NOMO-1 treated with dmso at 0.1 percent for 144 hours (cell line): ENCODE measurements around the gene OR8J1.
"Not testable (repeated sequence)": the region's sequence is repeated elsewhere in the genome, so short reads cannot be mapped to it uniquely, and the experiment has no call there.

ENCODE experiments used
- DNase-seq: peaks from one replicate; lab custom pipeline; 2025; ENCODE audit not compliant: unreplicated experiment; lab: John Stamatoyannopoulos, UW

The OR8J1 gene, protein sequence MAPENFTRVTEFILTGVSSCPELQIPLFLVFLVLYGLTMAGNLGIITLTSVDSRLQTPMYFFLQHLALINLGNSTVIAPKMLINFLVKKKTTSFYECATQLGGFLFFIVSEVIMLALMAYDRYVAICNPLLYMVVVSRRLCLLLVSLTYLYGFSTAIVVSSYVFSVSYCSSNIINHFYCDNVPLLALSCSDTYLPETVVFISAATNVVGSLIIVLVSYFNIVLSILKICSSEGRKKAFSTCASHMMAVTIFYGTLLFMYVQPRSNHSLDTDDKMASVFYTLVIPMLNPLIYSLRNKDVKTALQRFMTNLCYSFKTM

DNA sequence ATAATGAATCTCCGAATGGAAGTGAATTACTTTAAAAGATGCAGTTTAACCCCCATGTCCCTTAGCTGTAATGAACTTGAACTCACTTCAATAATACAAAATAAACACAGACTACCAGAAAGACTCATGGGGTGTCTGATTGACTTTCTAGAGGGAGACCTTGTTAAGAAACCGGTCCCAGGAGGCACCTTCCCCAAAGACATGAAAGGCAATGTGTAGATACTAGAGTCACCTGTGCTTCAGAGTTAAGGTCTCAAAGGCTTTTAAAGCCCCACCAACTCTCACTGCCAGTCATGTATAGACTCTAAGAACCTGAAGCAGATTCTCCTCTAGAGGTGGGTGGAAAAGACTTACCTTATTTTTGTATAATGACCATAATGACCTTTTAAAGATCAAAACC, at the start of gene OR8J1:
Gene OR8J1, plus strand, starts transcription at position 301 of the 400 bp plus-strand sequence. CDS start 5,956 bp downstream, outside the sequence.
- DNase-seq, result no peak

DNA sequence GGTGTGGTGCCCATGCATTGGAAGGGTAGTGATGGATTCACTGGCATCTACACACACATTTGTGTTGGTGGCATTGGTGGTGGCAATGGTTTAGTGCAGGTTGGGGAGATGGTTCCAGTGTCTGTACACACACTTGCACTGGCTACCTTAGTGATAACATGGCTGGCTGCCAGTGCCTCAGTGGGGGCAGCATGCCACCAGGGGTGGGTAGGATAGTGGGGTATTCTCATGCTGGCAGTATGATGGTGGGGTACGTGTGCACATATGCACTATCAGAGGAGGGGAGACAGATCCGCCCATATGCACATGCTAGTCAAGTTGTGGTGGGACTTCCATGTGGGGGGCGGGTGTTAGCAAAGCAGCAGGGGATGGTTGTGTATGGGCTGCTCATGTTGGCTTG, 46.3 kb upstream of the OR8J1 start:
- DNase-seq, result no peak

DNA sequence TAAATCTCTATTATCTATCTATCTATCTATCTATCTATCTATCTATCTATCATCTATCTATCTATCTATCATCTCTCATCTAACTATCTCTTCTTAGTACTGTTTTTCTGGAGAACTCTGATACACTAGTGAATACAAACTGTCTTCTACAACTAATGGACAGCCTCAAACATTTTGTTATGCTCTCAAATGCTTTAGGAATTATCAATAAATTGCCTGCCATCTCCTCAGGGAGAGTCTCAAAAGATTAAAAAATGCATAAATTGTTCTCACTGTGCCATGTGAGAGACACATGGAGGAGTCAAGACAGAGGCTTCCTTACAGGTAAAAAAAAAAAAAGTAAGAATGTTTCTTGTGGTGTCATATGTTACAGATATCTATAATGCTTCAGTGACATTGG, 39.2 kb upstream of the OR8J1 start, which contains the start of gene OR8K3:
Gene OR8K3, plus strand, starts transcription at position 301 of the 400 bp plus-strand sequence. CDS start 3,163 bp downstream, outside the sequence.
- DNase-seq, result no peak

DNA sequence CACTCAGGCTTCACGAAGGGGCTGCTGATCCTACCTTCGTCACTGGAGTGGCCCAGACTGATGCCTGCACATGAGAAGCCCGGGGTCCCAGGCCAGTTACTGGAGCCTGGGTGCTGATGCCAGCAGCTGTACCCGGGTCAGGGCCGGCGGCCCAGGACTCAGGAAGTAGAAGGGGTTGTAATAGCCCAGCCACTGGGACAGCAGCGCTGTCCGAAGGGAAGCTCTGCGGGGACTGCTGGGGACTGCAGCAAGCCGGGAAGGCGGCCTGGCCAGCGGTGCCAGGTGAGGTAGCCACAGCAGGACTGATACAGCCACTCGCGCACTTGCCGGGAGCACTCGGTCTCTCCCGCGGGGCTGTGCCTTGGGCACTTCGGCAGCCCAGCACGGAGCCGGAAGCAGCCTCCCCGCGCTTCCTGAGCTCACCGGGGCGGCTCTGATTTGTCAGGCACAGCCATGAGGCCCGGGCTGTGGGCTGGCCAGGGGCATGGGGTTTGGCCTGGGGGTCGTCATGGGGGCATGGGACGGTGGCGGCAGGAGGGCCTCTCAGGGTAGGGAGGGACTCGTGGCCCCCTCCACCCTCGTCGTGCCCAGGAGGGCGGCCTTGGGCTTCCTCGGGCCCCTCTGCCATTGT, 22.1 kb upstream of the OR8J1 start:
- DNase-seq, result no peak

DNA sequence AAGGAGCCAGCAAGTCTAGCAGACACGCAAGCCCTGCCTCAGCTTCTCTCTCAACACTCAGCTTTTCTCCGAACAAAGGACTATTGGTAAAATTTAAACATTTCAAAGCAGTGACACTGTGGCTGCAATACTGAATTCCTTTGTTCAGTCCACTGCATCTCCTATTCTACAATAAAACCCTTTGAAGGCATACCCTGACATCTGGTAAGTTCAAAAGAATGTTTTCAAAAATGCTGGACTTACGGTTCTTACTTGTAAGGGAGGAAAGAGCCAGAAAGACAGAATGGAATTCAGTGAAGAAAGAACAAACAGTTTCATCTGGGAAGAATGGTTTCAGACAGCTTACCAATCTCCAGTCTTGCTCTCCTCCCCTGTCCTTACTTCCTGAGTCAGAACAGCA, 20.9 kb upstream of the OR8J1 start:
- DNase-seq, result no peak

DNA sequence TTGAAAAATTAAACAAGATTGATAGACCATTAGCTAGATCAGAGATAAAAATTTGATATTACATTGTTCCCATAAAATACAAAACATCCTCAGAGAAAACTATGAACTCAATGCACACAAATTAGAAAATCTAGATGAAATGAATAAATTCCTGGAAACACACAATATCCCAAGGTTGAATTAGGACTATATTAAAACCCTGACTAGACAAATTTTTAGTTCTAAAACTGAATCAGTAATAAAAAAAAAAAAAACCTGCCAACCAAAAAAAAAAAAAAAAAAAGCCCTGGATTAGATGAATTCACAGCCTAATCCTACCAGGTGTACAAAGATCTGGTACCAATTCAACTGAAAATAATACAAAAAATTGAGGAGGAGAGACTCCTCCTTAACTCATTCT, 13.8 kb upstream of the OR8J1 start:
- no peak for DNase-seq

DNA sequence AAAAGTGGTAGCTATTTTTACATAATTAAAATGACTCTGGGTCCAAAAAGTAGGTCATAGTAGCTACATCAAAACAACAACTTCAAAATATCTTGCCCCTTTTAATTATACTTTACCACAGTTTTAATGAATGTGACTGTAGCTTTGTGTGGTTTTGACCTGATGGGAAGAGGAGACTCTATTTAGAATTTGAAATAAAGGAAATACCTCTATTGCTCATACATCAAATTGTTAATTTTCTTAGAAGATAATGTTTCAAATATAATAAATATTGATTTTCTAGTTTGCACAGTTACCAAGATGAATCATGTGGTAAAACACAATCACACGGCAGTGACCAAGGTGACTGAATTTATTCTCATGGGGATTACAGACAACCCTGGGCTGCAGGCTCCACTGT, 8.4 kb upstream of the OR8J1 start, which contains the start of gene OR8K1:
Gene OR8K1, plus strand, starts transcription at position 301 of the 400 bp plus-strand sequence. Its CDS starts 0 bp downstream, at position 301.
- no peak for DNase-seq

DNA sequence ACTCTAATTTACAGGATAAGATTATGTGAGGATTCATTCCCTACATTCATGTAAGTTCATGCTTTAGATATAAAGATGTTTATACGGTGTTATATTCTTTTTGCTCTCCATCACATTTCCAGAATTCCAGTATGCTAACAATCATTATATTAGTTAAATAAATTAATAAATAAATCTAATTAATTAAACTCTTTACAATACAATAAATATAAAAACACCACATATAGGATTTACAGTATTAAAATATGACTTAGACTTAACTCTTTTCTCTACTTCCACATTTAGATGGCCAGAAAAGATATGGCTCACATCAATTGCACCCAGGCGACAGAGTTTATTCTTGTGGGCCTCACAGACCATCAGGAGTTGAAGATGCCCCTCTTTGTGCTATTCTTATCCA, 21.2 kb downstream of the OR8J1 start, which contains the start of gene OR8U1:
Gene OR8U1, plus strand, starts transcription at position 301 of the 400 bp plus-strand sequence. Its CDS starts 0 bp downstream, at position 301.
- DNase-seq, result no peak

DNA sequence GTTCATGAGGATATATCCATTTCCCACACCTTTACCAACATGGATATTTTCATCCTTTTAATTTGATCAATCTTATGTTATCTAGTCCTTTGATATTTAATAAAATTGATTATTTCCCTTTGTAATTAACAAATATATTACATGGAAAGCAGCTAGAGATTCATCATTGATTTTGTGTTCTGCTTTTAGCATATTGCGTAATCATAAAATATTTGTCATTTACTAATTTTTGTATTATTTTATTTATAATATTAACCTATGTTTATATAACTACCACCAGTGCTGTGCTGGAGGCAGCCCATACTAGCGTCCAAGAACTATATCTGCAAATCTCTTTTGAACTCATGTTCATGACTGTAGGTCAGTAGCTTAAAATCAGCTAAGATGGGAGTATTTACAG, 26.0 kb downstream of the OR8J1 start:
- DNase-seq, result no peak

DNA sequence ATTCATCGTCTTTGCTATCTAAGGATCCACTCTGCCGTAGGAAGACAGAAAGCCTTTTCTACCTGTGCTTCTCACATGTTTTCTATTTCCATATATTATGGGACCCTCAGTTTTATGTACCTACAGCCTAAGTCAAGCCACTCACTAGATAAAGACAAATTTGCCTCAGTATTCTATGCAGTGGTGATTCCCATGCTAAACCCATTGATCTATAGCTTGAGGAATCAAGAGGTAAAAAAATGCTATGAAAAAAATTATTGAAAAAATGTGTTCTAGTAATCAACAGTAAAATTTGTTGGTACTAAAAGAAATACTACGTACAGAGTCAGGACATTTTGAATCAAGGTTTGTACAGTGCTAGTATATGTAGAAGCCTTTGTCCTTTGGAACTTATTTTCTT, 40.3 kb downstream of the OR8J1 start:
- no peak for DNase-seq

DNA sequence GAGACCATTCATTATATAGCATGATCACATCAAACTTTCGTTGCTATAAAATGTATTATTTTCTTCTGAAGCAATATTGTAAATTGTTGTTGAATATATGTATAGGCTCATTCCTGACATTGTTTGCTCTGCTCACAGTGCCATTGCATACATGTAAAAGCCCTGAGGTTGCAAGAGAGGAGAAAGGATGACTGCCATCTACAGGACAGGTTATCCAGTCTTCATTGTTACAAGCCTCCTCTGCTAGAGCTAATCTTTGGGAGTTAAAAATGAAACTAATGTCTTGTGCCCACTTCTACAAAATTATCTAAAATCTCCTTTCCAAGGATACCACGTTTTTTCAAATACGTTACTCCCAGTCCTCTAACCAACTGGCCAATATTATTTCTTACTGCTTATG, 42.0 kb downstream of the OR8J1 start:
- no peak for DNase-seq

DNA sequence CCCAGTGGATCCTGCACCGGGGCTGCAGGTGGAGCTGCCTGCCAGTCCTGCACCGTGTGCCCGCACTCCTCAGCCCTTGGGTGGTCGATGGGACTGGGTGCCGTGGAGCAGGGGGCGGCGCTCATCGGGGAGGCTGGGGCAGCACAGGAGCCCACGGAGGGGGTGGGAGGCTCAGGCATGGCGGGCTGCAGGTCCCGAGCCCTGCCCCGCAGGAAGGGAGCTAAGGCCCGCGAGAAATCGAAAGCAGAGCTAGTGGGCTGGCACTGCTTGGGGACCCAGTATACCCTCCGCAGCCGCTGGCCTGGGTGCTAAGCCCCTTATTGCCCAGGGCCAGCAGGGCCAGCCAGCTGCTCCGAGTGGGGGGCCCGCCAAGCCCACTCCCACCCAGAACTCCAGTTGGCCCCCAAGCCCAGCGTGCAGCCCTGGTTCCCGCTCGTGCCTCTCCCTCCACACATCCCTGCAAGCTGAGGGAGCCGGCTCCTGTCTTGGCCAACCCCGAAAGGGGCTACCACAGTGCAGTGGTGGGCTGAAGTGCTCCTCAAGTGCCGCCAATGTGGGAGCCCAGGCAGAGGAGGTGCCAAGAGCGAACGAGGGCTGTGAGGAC, 47.9 kb downstream of the OR8J1 start:
- not testable (repeated sequence) for DNase-seq

DNA sequence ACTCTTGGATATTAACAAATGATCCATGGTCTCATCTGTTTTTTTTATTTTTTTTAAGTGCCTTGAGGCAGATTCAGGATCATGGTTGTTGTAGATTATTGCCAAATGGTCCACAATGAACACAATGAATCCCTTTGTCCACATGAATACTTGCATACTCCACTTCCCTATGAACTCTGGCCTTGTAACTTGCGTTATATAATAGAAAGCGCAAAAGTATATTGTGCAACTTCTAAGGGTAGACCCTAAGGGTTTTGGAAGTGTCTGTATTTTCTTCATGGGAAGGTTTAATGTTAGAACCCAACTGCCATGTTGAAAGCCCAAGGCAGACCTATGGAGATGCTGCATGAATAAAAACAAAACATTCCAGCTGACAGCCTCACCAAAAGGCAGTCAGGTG, 50.3 kb downstream of the OR8J1 start:
- no peak for DNase-seq

DNA sequence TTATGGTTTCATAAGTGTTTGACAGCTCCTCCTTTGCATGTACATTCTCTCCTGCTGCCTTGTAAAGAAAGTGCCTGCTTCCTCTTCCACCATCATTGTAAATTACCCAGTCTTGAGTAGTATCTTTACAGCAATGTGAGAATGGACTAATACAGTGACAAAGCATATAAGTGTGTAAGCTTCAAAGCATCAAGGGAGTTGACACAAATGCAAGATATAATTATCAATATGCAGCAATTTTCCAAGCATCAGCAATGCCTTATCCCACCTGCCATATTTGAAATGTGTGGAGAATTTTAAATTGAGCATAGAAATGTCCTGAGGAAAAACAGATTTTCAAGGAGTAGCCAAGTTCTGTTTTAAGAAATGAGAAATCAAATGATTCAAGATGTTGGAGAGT, 56.7 kb downstream of the OR8J1 start:
- no peak for DNase-seq
